GM19372 (cell line): ENCODE measurements around the gene TXNDC11.
A peak's percentile ranks its signal among the peaks of the same experiment; 100 is the strongest.

Experiments
- ATAC-seq: cut with Tn5 transposase; IDR thresholded peaks from one replicate; pipeline ENCODE4 v1.9.1; 2021; ENCODE audit warnings: mild to moderate bottlenecking, low read depth, moderate library complexity; ENCODE audit not compliant: unreplicated experiment

TXNDC11 gene

GRCh38 chr16:11675561-11676511 lies 66.8 kb downstream of the TXNDC11 start:
- ATAC-seq, result no peak

DNA sequence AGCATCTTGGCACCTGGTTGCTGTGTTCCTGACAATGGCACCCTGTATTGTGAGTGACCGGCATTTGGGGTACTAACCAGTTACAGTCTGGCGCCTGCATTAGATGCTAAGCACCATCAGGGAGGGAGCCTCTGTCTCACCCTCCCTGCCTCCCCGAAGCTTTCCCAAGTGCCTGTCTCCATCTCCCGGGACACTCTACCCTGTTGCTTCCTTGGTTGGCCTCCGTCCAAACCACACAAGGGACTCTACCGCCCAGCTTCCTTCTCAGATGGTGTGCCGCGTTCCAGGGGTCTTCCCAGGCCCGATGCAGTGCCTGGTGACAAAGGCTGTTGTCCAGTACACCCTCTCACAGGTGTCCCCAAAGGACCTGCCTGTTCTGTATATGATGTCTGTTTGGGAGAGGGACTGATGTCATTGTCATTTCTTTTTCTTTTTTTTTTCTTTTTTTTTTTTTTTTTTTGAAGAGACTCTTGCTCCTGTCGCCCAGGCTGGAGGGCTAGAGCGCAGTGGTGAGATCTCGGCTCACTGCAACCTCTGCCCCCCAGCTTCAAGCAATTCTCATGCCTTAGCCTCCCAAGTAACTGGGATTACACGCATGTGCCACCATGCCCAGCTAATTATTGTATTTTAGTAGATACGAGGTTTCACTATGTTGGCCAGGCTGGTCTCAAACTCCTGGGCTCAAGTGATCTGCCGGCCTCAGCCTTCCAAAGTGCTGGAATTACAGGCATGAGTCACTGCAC lies 67.7 kb downstream of the TXNDC11 start:
- ATAC-seq, result no peak

GRCh38 chr16:11674001-11674817 lies 68.4 kb downstream of the TXNDC11 start:
- no peak for ATAC-seq

- ATAC-seq, result no peak
Measured at GRCh38 chr16:11673091-11674000, 69.3 kb downstream of the TXNDC11 start.

DNA sequence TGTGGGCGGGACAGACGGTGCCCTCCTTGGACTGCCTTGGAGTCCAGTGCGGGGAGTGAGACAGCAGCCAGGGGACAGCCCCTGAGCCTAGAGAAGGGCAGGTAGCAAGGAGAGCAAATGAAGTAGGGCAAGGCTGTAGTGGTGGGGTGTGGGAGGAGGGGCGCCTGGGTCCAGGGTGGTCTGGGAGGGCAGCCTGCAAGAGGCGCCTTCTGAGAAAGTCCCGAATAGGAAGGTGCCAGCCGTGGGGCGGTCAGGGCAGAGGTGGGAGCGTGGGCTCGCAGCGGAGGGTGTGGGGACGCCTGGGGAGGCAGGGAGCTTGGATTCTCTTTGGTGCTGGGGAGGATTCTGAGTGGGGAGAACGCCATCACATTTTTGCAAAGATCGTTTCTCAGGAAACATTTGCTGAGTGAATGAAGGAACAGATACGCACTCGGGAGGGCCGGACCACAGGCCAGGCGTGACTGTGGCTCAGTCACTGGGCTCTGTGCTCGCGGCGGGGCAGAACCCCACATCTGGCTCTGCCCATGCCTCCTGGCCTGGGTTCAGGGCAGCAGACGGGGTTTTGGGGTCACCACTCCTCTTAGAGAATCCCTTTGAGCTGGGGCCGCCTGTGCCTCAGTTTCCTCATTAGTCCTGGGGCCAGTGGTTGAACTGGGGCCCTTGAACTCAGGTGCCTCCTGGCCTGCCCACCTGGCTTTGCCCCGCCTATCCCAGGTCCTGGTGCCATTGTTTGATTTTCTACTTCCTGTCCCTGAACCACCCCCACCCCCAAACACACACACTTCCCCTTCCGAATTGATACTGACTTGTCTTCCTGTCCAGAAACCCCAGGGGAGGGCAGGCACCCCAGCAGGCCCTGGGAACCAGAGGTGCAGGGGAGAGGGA lies 70.2 kb downstream of the TXNDC11 start:
- no peak for ATAC-seq

GRCh38 chr16:11671676-11672075 lies 71.0 kb downstream of the TXNDC11 start:
- no peak for ATAC-seq

DNA sequence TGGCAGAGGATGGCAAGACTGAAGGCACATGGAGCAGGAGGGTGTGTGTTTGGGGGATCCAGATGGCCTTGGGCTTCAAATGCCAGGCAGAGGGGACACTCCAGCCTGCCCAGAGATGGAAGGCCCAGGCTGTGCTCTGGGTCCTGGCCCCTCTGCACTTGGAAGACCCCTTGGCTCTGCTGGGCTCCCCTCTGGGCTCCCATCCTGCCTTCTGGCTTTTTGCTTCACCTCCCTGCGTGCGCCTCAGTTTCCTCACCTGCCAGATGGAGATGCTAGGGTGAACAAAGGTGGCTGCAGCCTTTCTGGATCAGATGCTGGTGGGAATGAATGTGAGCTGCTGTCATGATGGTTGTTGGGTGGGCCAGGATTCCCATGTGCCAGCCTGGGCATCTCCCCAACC lies 71.4 kb downstream of the TXNDC11 start:
- ATAC-seq, result no peak

GRCh38 chr16:11670171-11671131 lies 72.2 kb downstream of the TXNDC11 start:
- no peak for ATAC-seq

- ATAC-seq, result no peak
Measured at GRCh38 chr16:11669380-11670146, 73.1 kb downstream of the TXNDC11 start.

GRCh38 chr16:11668623-11669379 lies 73.9 kb downstream of the TXNDC11 start:
- ATAC-seq, result no peak

DNA sequence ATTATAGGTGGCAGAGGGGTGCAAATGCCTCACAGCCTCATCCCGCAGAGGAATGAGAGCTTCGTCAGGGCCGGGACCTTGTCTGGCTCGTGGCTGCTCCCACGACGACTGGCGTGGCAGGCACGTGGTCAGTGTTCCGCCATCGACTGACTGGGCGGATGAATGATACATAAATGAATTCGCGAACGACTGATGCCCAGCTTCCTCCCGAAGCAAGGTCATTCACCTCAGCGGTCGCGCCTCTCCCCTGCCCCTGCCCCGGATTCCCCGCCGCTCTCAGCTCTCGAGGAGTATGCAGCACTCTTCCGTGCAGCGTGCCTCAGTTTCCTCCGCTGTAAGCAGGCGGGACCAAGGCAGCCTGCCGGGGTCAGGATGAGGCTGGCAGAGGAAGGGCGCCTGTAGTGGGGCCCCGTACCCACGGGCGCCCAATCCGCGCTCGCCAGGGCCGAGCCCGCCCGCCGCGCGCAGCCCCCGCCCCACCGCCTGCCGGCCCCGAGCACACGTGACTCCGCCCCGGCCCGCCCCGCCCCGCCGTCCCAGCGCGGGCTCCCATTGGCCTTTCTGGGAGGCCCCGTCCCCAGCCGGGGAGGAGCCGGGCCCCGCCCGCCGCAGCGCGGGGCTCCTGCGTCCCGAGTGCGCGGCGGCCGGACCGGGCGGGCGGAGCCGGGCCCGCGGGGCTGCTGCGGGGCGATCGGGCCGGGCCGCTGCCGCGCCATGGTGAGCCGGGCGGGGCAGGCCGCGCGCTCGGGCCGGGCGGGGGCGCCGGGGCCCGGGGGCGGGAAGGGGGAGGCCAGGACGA lies 74.6 kb downstream of the TXNDC11 start, which contains the start of gene SNN:
TSS of gene SNN (plus strand) at position 632 of the 799 bp plus-strand sequence. CDS start 7,605 bp downstream, outside the sequence.
- ATAC-seq, result peak; percentile 74

GRCh38 chr16:11667221-11667823 lies 75.3 kb downstream of the TXNDC11 start:
- ATAC-seq, result no peak

GRCh38 chr16:11666103-11667055 lies 76.3 kb downstream of the TXNDC11 start:
- ATAC-seq, result no peak

DNA sequence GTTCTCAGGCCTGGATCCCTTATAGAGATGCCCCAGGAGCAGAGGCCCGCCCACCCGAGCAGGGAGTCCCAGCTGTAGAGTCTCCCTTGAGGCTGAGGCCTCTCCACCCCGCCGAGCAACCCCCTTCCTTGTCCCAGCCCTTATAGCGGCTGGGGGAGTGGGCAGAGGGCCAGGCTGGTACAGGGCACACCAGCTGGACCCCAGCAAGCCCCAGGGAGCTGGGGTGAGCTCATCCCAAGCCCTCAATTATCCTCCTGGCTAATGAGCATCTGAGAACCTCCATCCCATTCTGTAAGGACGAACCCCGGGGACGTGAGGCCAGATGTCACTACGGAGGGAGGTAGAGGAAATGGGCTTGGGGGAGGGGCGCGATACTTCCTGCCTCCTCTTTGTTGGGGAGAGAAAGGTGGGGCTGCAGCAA lies 77.6 kb downstream of the TXNDC11 start:
- no peak for ATAC-seq
